LNCAP (cell line): ENCODE data around the gene ERC1.

Source experiments
- TF ChIP-seq, protein P1 (sequence below): fragments of 450-650 bp; IDR thresholded peaks from 2 replicates; pipeline ENCODE4 v1.5.1; 2017; ENCODE audit warnings: mild to moderate bottlenecking

The ERC1 gene

GRCh38 chr12:1503281-1503711 lies 512.3 kb downstream of the ERC1 start:
- TF ChIP-seq, protein P1, sequence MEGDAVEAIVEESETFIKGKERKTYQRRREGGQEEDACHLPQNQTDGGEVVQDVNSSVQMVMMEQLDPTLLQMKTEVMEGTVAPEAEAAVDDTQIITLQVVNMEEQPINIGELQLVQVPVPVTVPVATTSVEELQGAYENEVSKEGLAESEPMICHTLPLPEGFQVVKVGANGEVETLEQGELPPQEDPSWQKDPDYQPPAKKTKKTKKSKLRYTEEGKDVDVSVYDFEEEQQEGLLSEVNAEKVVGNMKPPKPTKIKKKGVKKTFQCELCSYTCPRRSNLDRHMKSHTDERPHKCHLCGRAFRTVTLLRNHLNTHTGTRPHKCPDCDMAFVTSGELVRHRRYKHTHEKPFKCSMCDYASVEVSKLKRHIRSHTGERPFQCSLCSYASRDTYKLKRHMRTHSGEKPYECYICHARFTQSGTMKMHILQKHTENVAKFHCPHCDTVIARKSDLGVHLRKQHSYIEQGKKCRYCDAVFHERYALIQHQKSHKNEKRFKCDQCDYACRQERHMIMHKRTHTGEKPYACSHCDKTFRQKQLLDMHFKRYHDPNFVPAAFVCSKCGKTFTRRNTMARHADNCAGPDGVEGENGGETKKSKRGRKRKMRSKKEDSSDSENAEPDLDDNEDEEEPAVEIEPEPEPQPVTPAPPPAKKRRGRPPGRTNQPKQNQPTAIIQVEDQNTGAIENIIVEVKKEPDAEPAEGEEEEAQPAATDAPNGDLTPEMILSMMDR = no peak

DNA sequence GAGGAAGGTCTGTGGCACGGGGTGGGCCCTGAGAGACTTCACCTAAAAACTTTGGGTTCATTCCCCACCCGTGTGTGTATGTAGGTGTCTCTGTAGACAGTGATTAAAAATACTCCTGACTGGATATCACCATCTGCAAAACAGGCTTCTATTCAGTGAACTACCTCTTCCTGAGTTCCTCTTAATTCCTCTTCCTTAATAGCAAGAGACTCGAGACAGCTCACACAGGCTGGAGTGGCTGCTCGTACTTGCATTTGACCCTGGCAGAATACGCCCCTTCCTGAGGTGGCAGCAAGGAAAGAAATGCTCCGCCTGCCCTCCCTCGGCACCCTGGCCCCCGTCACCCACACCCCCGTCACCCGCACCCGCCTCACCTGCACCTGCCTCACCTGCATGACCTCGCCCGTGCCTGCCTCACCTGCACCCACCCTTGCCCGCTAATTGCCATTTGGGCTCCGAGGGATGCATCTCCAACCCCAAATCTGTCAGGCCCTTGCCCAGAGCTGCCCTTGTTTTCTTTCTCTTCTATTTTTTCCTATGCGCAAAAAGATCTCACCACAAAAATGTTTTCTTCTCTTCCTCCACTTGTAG lies 513.4 kb downstream of the ERC1 start:
- TF ChIP-seq, protein P1 = no peak

- TF ChIP-seq, protein P1 = no peak
Measured at GRCh38 chr12:1504895-1505311, 513.9 kb downstream of the ERC1 start.

DNA sequence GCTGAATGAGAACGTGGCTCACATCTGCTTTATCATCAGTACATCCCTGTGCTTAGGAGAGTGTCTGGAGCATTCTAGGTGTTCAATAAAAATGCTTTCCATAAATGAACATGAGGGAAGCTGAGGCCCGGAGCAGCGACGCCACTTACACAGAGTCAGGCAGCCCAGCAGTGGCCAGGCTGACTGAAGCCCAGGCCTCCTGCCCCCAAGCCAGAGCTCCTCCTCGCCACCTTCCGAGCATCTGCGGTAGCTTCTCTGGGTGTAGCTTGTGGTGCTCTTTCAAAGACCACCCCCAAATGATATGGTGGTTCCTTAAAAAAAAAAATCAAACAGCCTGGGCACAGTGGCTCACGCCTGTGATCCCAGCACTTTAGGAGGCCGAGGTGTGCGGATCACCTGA lies 514.6 kb downstream of the ERC1 start:
- TF ChIP-seq, protein P1 = no peak

GRCh38 chr12:1507308-1507707 lies 516.3 kb downstream of the ERC1 start:
- TF ChIP-seq, protein P1 = no peak

GRCh38 chr12:1509413-1510052 lies 518.5 kb downstream of the ERC1 start:
- TF ChIP-seq, protein P1 = no peak

GRCh38 chr12:1510056-1510812 lies 519.2 kb downstream of the ERC1 start:
- TF ChIP-seq, protein P1 = no peak
